ENCODE data around the gene LGALS14. TPM values are rescaled to one million over a fixed set of nuclear protein-coding genes. Genes with fewer than 3 reads are reported as not detected.

The LGALS14 gene
- total RNA-seq, 4 donors from 2014 or later: not detected

DNA sequence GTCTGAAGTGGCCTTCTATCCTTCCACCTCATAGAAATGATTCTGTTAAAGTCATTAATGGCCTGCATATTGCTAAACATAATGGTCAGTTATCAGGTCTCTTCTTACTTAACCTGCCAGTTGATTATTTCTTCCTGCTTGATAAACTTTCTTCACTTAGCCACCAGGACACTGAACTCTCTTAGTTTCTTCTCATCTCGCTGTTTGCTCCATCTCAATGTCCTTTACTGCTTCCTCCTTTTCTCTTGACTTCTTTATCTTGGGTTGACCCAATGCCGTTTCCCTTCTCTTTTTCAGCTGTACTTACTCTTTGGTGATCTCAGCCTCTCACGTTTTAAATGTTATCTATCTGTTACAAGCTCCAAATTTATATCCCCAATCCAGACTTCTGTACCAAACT lies 50.7 kb downstream of the LGALS14 start:
- no peaks in the 10 kb centered on the region for H3K9me3 ChIP-seq
- H3K27me3 ChIP-seq: peaks cover 25% of the 10 kb centered on the region
- no peaks in the 10 kb centered on the region for H3K4me1 ChIP-seq
- in situ Hi-C loops (cut with MboI; ENCODE audit: low pct_ligation_motif_present in 1 of 4, low pct_unique_long_range_greater_than_20kb in 1 of 4, low sequenced_read_pairs in 3 of 4): no loop called here
- H3K27ac ChIP-seq: no peak overlapping the region
- no peaks in the 10 kb centered on the region for H3K36me3 ChIP-seq
- intact Hi-C loops (cut with DNase I; ENCODE audit: low total_unique reads): no loop called here
- no peak for DNase-seq
- WGBS, 2 donors (ENCODE audit: low coverage in 1 of 2): 52 to 58% methylated on average over 3 of the region's 3 CpGs
- TF ChIP-seq POLR2AphosphoS5 (IDR thresholded peaks at IDR 0.05) (no peak), EP300 (IDR thresholded peaks at IDR 0.05; ENCODE audit: low read depth) (no peak), POLR2A (IDR thresholded peaks at IDR 0.05) (no peak)
- TF ChIP-seq, protein P1, sequence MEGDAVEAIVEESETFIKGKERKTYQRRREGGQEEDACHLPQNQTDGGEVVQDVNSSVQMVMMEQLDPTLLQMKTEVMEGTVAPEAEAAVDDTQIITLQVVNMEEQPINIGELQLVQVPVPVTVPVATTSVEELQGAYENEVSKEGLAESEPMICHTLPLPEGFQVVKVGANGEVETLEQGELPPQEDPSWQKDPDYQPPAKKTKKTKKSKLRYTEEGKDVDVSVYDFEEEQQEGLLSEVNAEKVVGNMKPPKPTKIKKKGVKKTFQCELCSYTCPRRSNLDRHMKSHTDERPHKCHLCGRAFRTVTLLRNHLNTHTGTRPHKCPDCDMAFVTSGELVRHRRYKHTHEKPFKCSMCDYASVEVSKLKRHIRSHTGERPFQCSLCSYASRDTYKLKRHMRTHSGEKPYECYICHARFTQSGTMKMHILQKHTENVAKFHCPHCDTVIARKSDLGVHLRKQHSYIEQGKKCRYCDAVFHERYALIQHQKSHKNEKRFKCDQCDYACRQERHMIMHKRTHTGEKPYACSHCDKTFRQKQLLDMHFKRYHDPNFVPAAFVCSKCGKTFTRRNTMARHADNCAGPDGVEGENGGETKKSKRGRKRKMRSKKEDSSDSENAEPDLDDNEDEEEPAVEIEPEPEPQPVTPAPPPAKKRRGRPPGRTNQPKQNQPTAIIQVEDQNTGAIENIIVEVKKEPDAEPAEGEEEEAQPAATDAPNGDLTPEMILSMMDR (IDR thresholded peaks at IDR 0.05): no peak
- H3K4me3 ChIP-seq: no peak overlapping the region

Small RNA genes lying within 50 kb of the gene (small RNA-seq; reads per million reads assigned to genes)
- 0 reads per million in 4 donors for gene RPS29P27

Other genes with a start within 250 kb of the LGALS14 start
- 10 to 100 TPM; 21.7 to 54.0 (median 33.5) TPM for gene TIMM50, start 223.6 kb upstream of the LGALS14 start, total RNA-seq
- gene DLL3, start 205.5 kb upstream of the LGALS14 start, total RNA-seq: not detected
- gene SELENOV, start 189.3 kb upstream of the LGALS14 start, total RNA-seq: not detected
- 1 to 10 TPM in 3 of 4 donors, under 1 TPM in 1; 1.00 to 1.5 (median 1.3) TPM for gene EID2B, start 171.6 kb upstream of the LGALS14 start, total RNA-seq
- 1 to 10 TPM; 7.5 to 10.0 (median 8.1) TPM for gene EID2, start 164.3 kb upstream of the LGALS14 start, total RNA-seq
- not detected for gene LGALS13, start 102.0 kb upstream of the LGALS14 start, total RNA-seq
- not detected for gene LGALS16, start 48.6 kb upstream of the LGALS14 start, total RNA-seq
- gene CLC, start 33.5 kb downstream of the LGALS14 start, total RNA-seq: not detected
- gene LEUTX, start 74.4 kb downstream of the LGALS14 start, total RNA-seq: not detected
- 10 to 100 TPM; 13.3 to 16.1 (median 15.1) TPM for gene DYRK1B, start 129.7 kb downstream of the LGALS14 start, total RNA-seq
- gene FBL, start 141.9 kb downstream of the LGALS14 start, total RNA-seq: 100 to 1,000 TPM in 1 of 4 donors, 10 to 100 TPM in 3; 20.6 to 107 (median 62.6) TPM
- 1,000 to 10,000 TPM; 1,603 to 6,178 (median 2,329) TPM for gene FCGBP, start 230.2 kb downstream of the LGALS14 start, total RNA-seq

Data from transverse colon (tissue), 4 donors.